Stomach smooth muscle (tissue), 2 donors: Measurements from ENCODE around the gene GLIS1.

Source experiments
- H3K27ac ChIP-seq: one replicate; pipeline ENCODE4 v1.7.0; 2013; ENCODE audit warnings: mild to moderate bottlenecking, low read length, inconsistent platforms
- H3K27me3 ChIP-seq, 2 donors: one replicate each; pipeline ENCODE4 v1.7.0; 2013; ENCODE audit warnings: low read length in 2 of 2; ENCODE audit not compliant: insufficient read depth in 2 of 2, control insufficient read depth in 1 of 2
- H3K36me3 ChIP-seq, 2 donors: one replicate each; pipeline ENCODE4 v1.7.0; 2013; ENCODE audit warnings: low read length in 2 of 2; ENCODE audit not compliant: control insufficient read depth in 2 of 2, insufficient read depth in 2 of 2
- H3K4me1 ChIP-seq: one replicate; pipeline ENCODE4 v1.7.0; 2013; ENCODE audit warnings: low read length; ENCODE audit not compliant: control insufficient read depth, insufficient read depth
- H3K4me3 ChIP-seq, 2 donors: one replicate each; pipeline ENCODE4 v1.7.0; 2013; ENCODE audit warnings: low read length in 2 of 2
- H3K9ac ChIP-seq, 2 donors: one replicate each; pipeline ENCODE4 v1.7.0; 2013; ENCODE audit warnings: low read length in 2 of 2, mild to moderate bottlenecking in 1 of 2
- H3K9me3 ChIP-seq, 2 donors: one replicate each; pipeline ENCODE4 v1.7.0; 2013; ENCODE audit warnings: low read length in 2 of 2; ENCODE audit not compliant: control insufficient read depth in 2 of 2
- donor health status: healthy.
- donor health status: Pancreatic carcinoma.

Gene GLIS1

GRCh38 chr1:53462769-53463501 lies 276.0 kb downstream of the GLIS1 start:
- Histone ChIP-seq H3K4me1 (no peaks in the 10 kb centered on the region), H3K4me3 (no peak overlapping the region), H3K9me3 (no peaks in the 10 kb centered on the region), H3K27ac (no peak overlapping the region), H3K9ac (no peak overlapping the region), H3K27me3 (no peaks in the 10 kb centered on the region), H3K36me3 (no peaks in the 10 kb centered on the region)

GRCh38 chr1:53462193-53462592 lies 276.8 kb downstream of the GLIS1 start:
- Histone ChIP-seq H3K4me1 (no peaks in the 10 kb centered on the region), H3K9ac (no peak overlapping the region), H3K4me3 (no peak overlapping the region), H3K27ac (no peak overlapping the region), H3K9me3 (no peaks in the 10 kb centered on the region), H3K27me3 (no peaks in the 10 kb centered on the region), H3K36me3 (no peaks in the 10 kb centered on the region)

- no peaks in the 10 kb centered on the region for H3K4me1 ChIP-seq
- no peak overlapping the region for H3K4me3 ChIP-seq
- no peaks in the 10 kb centered on the region for H3K9me3 ChIP-seq
- no peak overlapping the region for H3K9ac ChIP-seq
- no peaks in the 10 kb centered on the region for H3K27me3 ChIP-seq
- no peaks in the 10 kb centered on the region for H3K36me3 ChIP-seq
- H3K27ac ChIP-seq: no peak overlapping the region
Measured at GRCh38 chr1:53461323-53462044, 277.5 kb downstream of the GLIS1 start.

- no peaks in the 10 kb centered on the region for H3K36me3 ChIP-seq
- H3K27me3 ChIP-seq: peaks cover 0 to 2% of the 10 kb centered on the region in 2 donors
- H3K4me3 ChIP-seq: no peak overlapping the region
- H3K4me1 ChIP-seq: no peaks in the 10 kb centered on the region
- no peak overlapping the region for H3K27ac ChIP-seq
- no peak overlapping the region for H3K9ac ChIP-seq
- H3K9me3 ChIP-seq: no peaks in the 10 kb centered on the region
Measured at GRCh38 chr1:53460666-53461322, 278.2 kb downstream of the GLIS1 start.

GRCh38 chr1:53460211-53460634 lies 278.7 kb downstream of the GLIS1 start:
- H3K27ac ChIP-seq: no peak overlapping the region
- H3K4me1 ChIP-seq: no peaks in the 10 kb centered on the region
- H3K36me3 ChIP-seq: no peaks in the 10 kb centered on the region
- H3K27me3 ChIP-seq: peaks cover 0 to 3% of the 10 kb centered on the region in 2 donors
- H3K9me3 ChIP-seq: no peaks in the 10 kb centered on the region
- H3K9ac ChIP-seq: no peak overlapping the region
- no peak overlapping the region for H3K4me3 ChIP-seq

GRCh38 chr1:53459321-53460175 lies 279.4 kb downstream of the GLIS1 start, which contains the start of gene DMRTB1:
TSS of gene DMRTB1 (plus strand) at chr1:53459399. CDS start at chr1:53459454, 55 bp downstream.
- Histone ChIP-seq H3K9me3 (no peaks in the 10 kb centered on the region), H3K36me3 (no peaks in the 10 kb centered on the region), H3K4me1 (no peaks in the 10 kb centered on the region), H3K27me3 (peaks cover 0 to 3% of the 10 kb centered on the region in 2 donors), H3K27ac (no peak within 1 kb of the TSS), H3K9ac (no peak within 1 kb of the TSS), H3K4me3 (no peak within 1 kb of the TSS)

GRCh38 chr1:53458634-53459033 lies 280.3 kb downstream of the GLIS1 start:
- Histone ChIP-seq H3K36me3 (no peaks in the 10 kb centered on the region), H3K9ac (no peak overlapping the region), H3K9me3 (no peaks in the 10 kb centered on the region), H3K27ac (no peak overlapping the region), H3K4me3 (no peak overlapping the region), H3K4me1 (no peaks in the 10 kb centered on the region), H3K27me3 (peaks cover 0 to 6% of the 10 kb centered on the region in 2 donors)
